ENCODE results near the gene SAT2.

The SAT2 gene

GRCh38 chr17:7627250-7628121 is at the start of gene SAT2:
TSS of gene SAT2 (minus strand) at chr17:7627821. CDS start at chr17:7627635, 186 bp downstream.
- DNase-seq: peak; percentile 84

GRCh38 chr17:7676533-7676932 is 48.9 kb upstream of the SAT2 start:
- DNase-seq: no peak

GRCh38 chr17:7674934-7675333 is 47.3 kb upstream of the SAT2 start:
- DNase-seq: no peak

GRCh38 chr17:7673239-7673638 is 45.6 kb upstream of the SAT2 start:
- DNase-seq: peak; percentile 52

GRCh38 chr17:7668482-7668881 is 40.9 kb upstream of the SAT2 start:
- DNase-seq: no peak

- DNase-seq: no peak
These were observed 40.2 kb upstream of the SAT2 start for GRCh38 chr17:7667656-7668406.

GRCh38 chr17:7656958-7657609 is 29.5 kb upstream of the SAT2 start:
- no peak for DNase-seq

GRCh38 chr17:7655541-7655840 is 27.9 kb upstream of the SAT2 start:
- no peak for DNase-seq

GRCh38 chr17:7654832-7655540 is 27.4 kb upstream of the SAT2 start:
- DNase-seq: no peak

GRCh38 chr17:7652388-7653356 is 25.1 kb upstream of the SAT2 start:
- no peak for DNase-seq

- DNase-seq: no peak
These were observed 24.2 kb upstream of the SAT2 start for GRCh38 chr17:7651665-7652387.

GRCh38 chr17:7651097-7651664 is 23.6 kb upstream of the SAT2 start:
- no peak for DNase-seq

GRCh38 chr17:7650509-7651096 is 23.0 kb upstream of the SAT2 start, which contains the start of gene ATP1B2:
TSS of gene ATP1B2 (plus strand) at chr17:7650926. CDS start at chr17:7651519, 593 bp downstream.
- peak; percentile 64 for DNase-seq

- no peak for DNase-seq
These were observed 19.4 kb upstream of the SAT2 start for GRCh38 chr17:7647018-7647417.

GRCh38 chr17:7646457-7646856 is 18.8 kb upstream of the SAT2 start:
- no peak for DNase-seq

GRCh38 chr17:7644775-7645174 is 17.2 kb upstream of the SAT2 start:
- no peak for DNase-seq

GRCh38 chr17:7641635-7642034 is 14.0 kb upstream of the SAT2 start:
- DNase-seq: peak; percentile 11

- no peak for DNase-seq
These were observed 13.2 kb upstream of the SAT2 start for GRCh38 chr17:7640783-7641182.

- no peak for DNase-seq
These were observed 8.5 kb upstream of the SAT2 start for GRCh38 chr17:7636163-7636562.

GRCh38 chr17:7634384-7634783 is 6.8 kb upstream of the SAT2 start:
- DNase-seq: no peak

Data from stimulated activated CD4-positive, alpha-beta T cell treated with anti-CD3 and anti-CD28 coated beads, Interleukin-1b, Interleukin-23, amount 100 ng/mL, for 48 hours (primary cell).